LNCAP (cell line): Measurements from ENCODE around the gene GPX5.

Source experiments
- CTCF ChIP-seq: fragments of 450-650 bp; IDR thresholded peaks from 2 replicates; pipeline ENCODE4 v1.5.1; 2017; ENCODE audit warnings: mild to moderate bottlenecking

The GPX5 gene

DNA sequence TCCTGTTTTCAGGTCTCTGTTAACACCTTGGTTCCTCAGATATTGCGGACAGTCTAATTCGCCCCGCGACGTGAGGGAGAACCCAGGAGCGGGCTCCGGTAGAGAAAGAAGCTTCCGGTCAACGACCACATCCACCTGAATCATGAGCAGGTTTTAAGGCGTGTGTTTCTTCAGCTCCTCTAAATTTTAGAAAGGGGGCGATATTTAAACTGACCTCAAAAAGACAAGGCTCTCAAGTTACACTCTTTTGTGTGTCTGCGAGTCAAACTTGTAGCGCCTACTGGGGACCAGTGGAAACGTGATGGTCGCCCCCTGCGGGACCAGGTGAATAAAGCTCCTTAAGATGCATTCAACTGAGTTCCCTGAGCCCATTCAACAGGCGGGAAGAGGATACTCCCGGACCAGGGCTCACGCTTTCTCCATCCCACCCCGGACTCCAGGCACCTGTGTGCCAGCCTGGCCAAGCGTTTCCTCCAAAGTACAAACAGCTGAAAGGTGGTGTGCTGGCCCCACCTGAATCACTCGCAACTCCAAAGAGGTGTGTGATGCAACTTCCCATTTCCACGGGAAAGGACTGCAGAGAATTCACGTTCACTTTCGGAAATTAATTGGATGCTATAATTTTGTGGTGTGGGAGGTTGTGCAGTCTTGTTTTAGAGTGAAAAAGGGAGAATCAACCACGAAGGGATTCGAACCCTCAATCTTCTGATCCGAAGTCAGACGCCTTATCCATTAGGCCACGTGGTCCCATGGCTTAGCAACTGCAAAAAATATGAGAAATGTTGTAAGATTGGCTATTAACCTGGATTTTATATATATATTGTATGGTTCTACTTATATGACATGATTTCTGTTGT, 17.0 kb downstream of the GPX5 start:
- TF ChIP-seq CTCF = peak; percentile 63

- no peak for TF ChIP-seq CTCF
Observed at GRCh38 chr6:28543651-28544610, 18.2 kb downstream of the GPX5 start.

DNA sequence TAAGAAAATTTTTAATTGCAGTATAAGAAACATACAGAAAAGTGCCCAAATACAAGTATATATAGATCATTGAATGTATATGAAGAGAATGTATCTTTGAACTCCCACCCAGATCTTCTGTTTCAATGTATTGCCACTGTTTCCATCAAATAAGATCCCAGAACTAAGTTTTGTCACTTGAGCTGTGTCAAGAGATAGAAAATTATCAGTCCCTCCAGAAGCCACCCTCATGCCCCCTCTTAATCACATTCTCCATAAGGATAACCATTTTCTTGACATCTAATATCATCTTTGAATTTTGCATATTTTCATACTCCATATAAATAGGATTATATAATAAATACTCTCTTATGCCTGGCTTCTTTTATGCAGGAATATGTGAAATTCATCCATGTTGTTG, 20.3 kb downstream of the GPX5 start:
- no peak for TF ChIP-seq CTCF

- TF ChIP-seq CTCF = no peak
Observed at GRCh38 chr6:28551891-28552666, 26.4 kb downstream of the GPX5 start.

DNA sequence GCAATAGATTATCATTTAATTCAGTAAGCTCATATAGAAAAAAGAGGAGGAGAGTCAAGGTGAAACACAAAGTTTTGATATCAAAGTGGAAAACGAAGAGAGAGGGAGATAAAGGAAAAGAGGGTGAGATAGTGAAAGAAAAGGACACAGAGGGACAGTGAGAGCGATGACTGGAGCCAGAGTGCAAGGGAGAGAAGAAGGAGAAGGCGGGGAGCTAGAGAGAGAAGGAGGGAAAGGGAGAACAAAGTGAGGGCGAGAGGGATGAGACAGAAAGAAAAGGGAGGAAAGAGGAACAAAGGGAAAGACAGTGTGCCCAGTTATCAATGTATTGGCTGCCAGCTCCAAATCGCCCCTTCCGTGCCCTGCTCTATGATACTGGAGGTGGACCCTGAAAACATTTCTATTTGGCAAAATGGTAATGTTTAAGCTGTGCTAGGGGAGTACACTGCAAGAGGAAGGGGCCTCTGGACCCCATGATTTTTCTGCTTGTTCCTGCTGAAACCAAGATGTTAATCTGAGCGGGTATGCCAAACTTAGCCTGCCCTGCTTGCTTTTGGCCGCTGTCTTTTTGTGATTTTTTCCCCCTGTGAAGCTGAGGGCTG, 27.8 kb downstream of the GPX5 start:
- no peak for TF ChIP-seq CTCF

DNA sequence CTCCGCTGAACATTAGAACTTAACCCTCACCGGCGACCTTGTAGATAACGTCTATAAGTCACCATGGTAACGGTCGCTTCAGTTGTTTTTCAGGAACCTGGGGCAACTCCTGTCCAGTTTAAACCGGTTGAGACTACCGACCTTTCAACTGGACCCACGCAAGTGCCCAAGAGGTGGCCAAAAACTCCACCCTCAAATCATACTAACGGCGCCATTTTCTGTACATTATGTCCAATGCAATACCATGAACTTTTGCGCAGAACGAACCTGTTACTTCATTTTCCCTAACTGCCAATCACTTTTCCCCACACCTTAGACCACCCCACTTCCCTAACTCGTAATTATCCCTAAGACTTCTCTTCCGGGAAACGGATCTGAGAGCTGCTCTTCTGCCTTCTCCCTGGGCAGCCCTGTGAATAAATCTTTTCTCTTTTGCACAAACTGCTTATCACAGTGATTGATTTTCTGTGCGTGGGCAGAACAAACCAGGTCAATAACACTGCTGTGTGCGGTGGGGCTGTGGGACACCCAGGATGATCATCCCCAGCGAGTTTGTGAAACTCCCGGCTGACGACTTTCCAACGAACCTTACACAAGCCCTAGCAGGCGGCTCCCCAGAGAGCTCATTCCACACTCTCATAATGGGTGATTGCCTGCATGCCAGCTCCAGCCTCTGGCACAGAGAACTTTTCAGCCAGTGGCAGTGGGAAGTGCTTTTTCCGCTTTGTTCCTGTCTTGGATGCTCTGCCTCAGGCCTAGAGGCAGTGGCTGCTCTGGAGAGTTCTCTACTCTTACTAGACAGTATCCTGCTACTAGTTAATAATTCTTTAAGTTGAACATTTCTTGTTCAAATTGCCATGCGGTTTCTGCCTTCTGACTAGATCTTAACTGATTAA, 28.6 kb downstream of the GPX5 start:
- TF ChIP-seq CTCF = no peak
